ENCODE results near the gene UTS2. TPM values are rescaled to one million over a fixed set of nuclear protein-coding genes. Genes with fewer than 3 reads are reported as not detected.

The UTS2 gene
- total and polyA plus RNA-seq, 9 of the 15 experiments (the other 6 are each of a cell fraction or from before 2014, with no cell fraction given) = 0.22 to 0.29 TPM; not detected in 7

GRCh38 chr1:7805460-7805859 lies 47.4 kb downstream of the UTS2 start:
- H3K4me1 ChIP-seq (replicated peaks in 1 of 2; ENCODE audit: control insufficient read depth in 2 of 2, insufficient read depth in 2 of 2, low read length in 2 of 2) = 0 out of 5 replicates have a peak, but pooled peaks cover 0 to 2% of the 10 kb centered on the region in 2 experiments
- H2AFZ ChIP-seq (ENCODE audit: low read depth, low read length) = no peak overlapping the region
- DNase-seq (ENCODE audit: extremely low read depth in 1 of 4, low spot score in 3 of 4) = no peak
- intact Hi-C loops (cut with micrococcal nuclease) = no loop called here
- H3K9me3 ChIP-seq (replicated peaks; ENCODE audit: control insufficient read depth, insufficient read depth, low read depth, low read length) = no peaks in the 10 kb centered on the region
- no peak overlapping the region for H3K4me2 ChIP-seq (ENCODE audit: insufficient read depth, low read length)
- TF ChIP-seq HLTF (IDR thresholded peaks at IDR 0.05) (no peak), ZNF785 (CRISPR knock-in tag; IDR thresholded peaks at IDR 0.05) (no peak), CEBPG (CRISPR knock-in tag; IDR thresholded peaks at IDR 0.05) (no peak), CEBPG (tag; conservative IDR thresholded peaks at IDR 0.05 in 1 of 2, IDR thresholded peaks at IDR 0.05 in 1 of 2) (0 out of 4 replicates have a peak, but pooled peaks of 1 of the 2 experiments have one; percentile 13), CBFB (CRISPR knock-in tag; IDR thresholded peaks at IDR 0.05) (no peak)
- H3K36me3 ChIP-seq (ENCODE audit: control insufficient read depth, insufficient read depth, low read length) = peaks cover 16% of the 10 kb centered on the region; the same call in 2 of the 3 replicates
- H3K27me3 ChIP-seq (ENCODE audit: control insufficient read depth in 2 of 2, insufficient read depth in 2 of 2, low read length in 2 of 2) = no peaks in the 10 kb centered on the region
- no peak for FAIRE-seq
- BruUV-seq (replicated peaks) = no TSS peak
- CTCF ChIA-PET (ENCODE audit: low intra/inter-chr PET ratio) = no interaction called here
- no peak overlapping the region for H3K4me3 ChIP-seq
- POLR2A ChIA-PET = no interaction called here
- no peak overlapping the region for H3K27ac ChIP-seq (ENCODE audit: extremely low read depth, low read depth, low read length)
- no peaks in the 10 kb centered on the region for H3K9me1 ChIP-seq (ENCODE audit: control insufficient read depth, insufficient read depth, low read length)
- no peak overlapping the region for H3K9ac ChIP-seq (ENCODE audit: insufficient read depth in 1 of 2, low read depth in 2 of 2, low read length in 2 of 2)
- ATAC-seq = no peak
- H3K79me2 ChIP-seq (ENCODE audit: control insufficient read depth, insufficient read depth, low read length) = no peaks in the 10 kb centered on the region
- H4K20me1 ChIP-seq (replicated peaks; ENCODE audit: control insufficient read depth, insufficient read depth, low read length) = no peaks in the 10 kb centered on the region
- 76% methylated on average over 9 of the region's 9 CpGs for WGBS (ENCODE audit: insufficient coverage, low coverage, missing lambda C conversion rate)
- in situ Hi-C loops (cut with MboI) = no loop called here

Other genes starting within 250 kb of the UTS2 start
- gene VAMP3, start 81.8 kb downstream of the UTS2 start, total RNA-seq (2014; rRNA removed) = 31.9 and 39.4 TPM in 2 replicates
- gene VAMP3, start 81.8 kb downstream of the UTS2 start, total RNA-seq (2014; rRNA removed; fragmentation: Illumina TruSeq; extraction: Trizol) = 58.0 and 64.7 TPM in 2 replicates
- 53.9 and 61.4 TPM in 2 replicates for gene VAMP3, start 81.8 kb downstream of the UTS2 start, total RNA-seq (2015; rRNA removed; fragmentation: Illumina TruSeq; extraction: Trizol)
- gene VAMP3, start 81.8 kb downstream of the UTS2 start, total RNA-seq (2021) = 47.5 and 48.3 TPM in 2 replicates
- 68.8 and 71.3 TPM in 2 replicates for gene VAMP3, start 81.8 kb downstream of the UTS2 start, polyA plus RNA-seq (2011; rRNA removed)
- 52.3 and 61.3 TPM in 2 replicates for gene VAMP3, start 81.8 kb downstream of the UTS2 start, polyA plus RNA-seq (2014; fragmentation: Illumina TruSeq; extraction: Trizol)
- 10 to 100 TPM; 27.1 to 43.2 TPM for gene VAMP3, start 81.8 kb downstream of the UTS2 start, polyA plus RNA-seq (2014; fragmentation: Nextera tagmentation; extraction: Ambion mirVana)
- 39.1 and 45.2 TPM in 2 replicates for gene VAMP3, start 81.8 kb downstream of the UTS2 start, polyA plus RNA-seq (2014; rRNA removed)
- gene PER3, start 68.8 kb downstream of the UTS2 start, total RNA-seq (2014; rRNA removed) = 11.9 and 12.9 TPM in 2 replicates
- 18.4 and 19.7 TPM in 2 replicates for gene PER3, start 68.8 kb downstream of the UTS2 start, total RNA-seq (2014; rRNA removed; fragmentation: Illumina TruSeq; extraction: Trizol)
- 14.1 and 14.2 TPM in 2 replicates for gene PER3, start 68.8 kb downstream of the UTS2 start, total RNA-seq (2015; rRNA removed; fragmentation: Illumina TruSeq; extraction: Trizol)
- gene PER3, start 68.8 kb downstream of the UTS2 start, total RNA-seq (2021) = 15.7 and 16.8 TPM in 2 replicates
- gene PER3, start 68.8 kb downstream of the UTS2 start, polyA plus RNA-seq (2011; rRNA removed) = 18.9 and 22.5 TPM in 2 replicates
- 16.3 and 18.7 TPM in 2 replicates for gene PER3, start 68.8 kb downstream of the UTS2 start, polyA plus RNA-seq (2014; fragmentation: Illumina TruSeq; extraction: Trizol)
- gene PER3, start 68.8 kb downstream of the UTS2 start, polyA plus RNA-seq (2014; fragmentation: Nextera tagmentation; extraction: Ambion mirVana) = 10 to 100 TPM; 12.0 to 14.6 TPM
- gene PER3, start 68.8 kb downstream of the UTS2 start, polyA plus RNA-seq (2014; rRNA removed) = 14.0 and 16.5 TPM in 2 replicates
- gene TNFRSF9, start 87.8 kb upstream of the UTS2 start, total RNA-seq (2014; rRNA removed) = not detected in 2 replicates
- gene TNFRSF9, start 87.8 kb upstream of the UTS2 start, total RNA-seq (2014; rRNA removed; fragmentation: Illumina TruSeq; extraction: Trizol) = 0.07 and 0.13 TPM in 2 replicates
- 0.07 and 0.08 TPM in 2 replicates for gene TNFRSF9, start 87.8 kb upstream of the UTS2 start, total RNA-seq (2015; rRNA removed; fragmentation: Illumina TruSeq; extraction: Trizol)
- 0.09 and 0.16 TPM in 2 replicates for gene TNFRSF9, start 87.8 kb upstream of the UTS2 start, total RNA-seq (2021)
- gene TNFRSF9, start 87.8 kb upstream of the UTS2 start, polyA plus RNA-seq (2011; rRNA removed) = 0.26 and 0.29 TPM in 2 replicates
- gene TNFRSF9, start 87.8 kb upstream of the UTS2 start, polyA plus RNA-seq (2014; fragmentation: Illumina TruSeq; extraction: Trizol) = 0.04 and 0.11 TPM in 2 replicates
- under 1 TPM; 0.08 to 0.15 TPM for gene TNFRSF9, start 87.8 kb upstream of the UTS2 start, polyA plus RNA-seq (2014; fragmentation: Nextera tagmentation; extraction: Ambion mirVana)
- gene TNFRSF9, start 87.8 kb upstream of the UTS2 start, polyA plus RNA-seq (2014; rRNA removed) = 0.08 TPM in 2 replicates
- 338 and 413 TPM in 2 replicates for gene PARK7, start 108.6 kb upstream of the UTS2 start, total RNA-seq (2014; rRNA removed)
- gene PARK7, start 108.6 kb upstream of the UTS2 start, total RNA-seq (2014; rRNA removed; fragmentation: Illumina TruSeq; extraction: Trizol) = 431 and 459 TPM in 2 replicates
- gene PARK7, start 108.6 kb upstream of the UTS2 start, total RNA-seq (2015; rRNA removed; fragmentation: Illumina TruSeq; extraction: Trizol) = 358 and 374 TPM in 2 replicates
- 481 and 484 TPM in 2 replicates for gene PARK7, start 108.6 kb upstream of the UTS2 start, total RNA-seq (2021)
- gene PARK7, start 108.6 kb upstream of the UTS2 start, polyA plus RNA-seq (2011; rRNA removed) = 462 and 543 TPM in 2 replicates
- 423 and 468 TPM in 2 replicates for gene PARK7, start 108.6 kb upstream of the UTS2 start, polyA plus RNA-seq (2014; fragmentation: Illumina TruSeq; extraction: Trizol)
- 1,000 to 10,000 TPM; 1,113 to 1,298 TPM for gene PARK7, start 108.6 kb upstream of the UTS2 start, polyA plus RNA-seq (2014; fragmentation: Nextera tagmentation; extraction: Ambion mirVana)
- gene PARK7, start 108.6 kb upstream of the UTS2 start, polyA plus RNA-seq (2014; rRNA removed) = 648 and 751 TPM in 2 replicates
- gene ERRFI1, start 173.2 kb upstream of the UTS2 start, total RNA-seq (2014; rRNA removed) = 0.68 and 0.73 TPM in 2 replicates
- gene ERRFI1, start 173.2 kb upstream of the UTS2 start, total RNA-seq (2014; rRNA removed; fragmentation: Illumina TruSeq; extraction: Trizol) = 1.5 and 1.8 TPM in 2 replicates
- 0.98 and 1.1 TPM in 2 replicates for gene ERRFI1, start 173.2 kb upstream of the UTS2 start, total RNA-seq (2015; rRNA removed; fragmentation: Illumina TruSeq; extraction: Trizol)
- gene ERRFI1, start 173.2 kb upstream of the UTS2 start, total RNA-seq (2021) = 1.6 and 1.9 TPM in 2 replicates
- 1.7 and 4.4 TPM in 2 replicates for gene ERRFI1, start 173.2 kb upstream of the UTS2 start, polyA plus RNA-seq (2011; rRNA removed)
- 1.4 and 1.8 TPM in 2 replicates for gene ERRFI1, start 173.2 kb upstream of the UTS2 start, polyA plus RNA-seq (2014; fragmentation: Illumina TruSeq; extraction: Trizol)
- gene ERRFI1, start 173.2 kb upstream of the UTS2 start, polyA plus RNA-seq (2014; fragmentation: Nextera tagmentation; extraction: Ambion mirVana) = under 1 TPM; 0.67 to 0.72 TPM
- 0.80 and 2.0 TPM in 2 replicates for gene ERRFI1, start 173.2 kb upstream of the UTS2 start, polyA plus RNA-seq (2014; rRNA removed)

Measured in K562 (cell line).